HG03565 (cell line): ENCODE data around the gene FBXO31.
"Not testable (repeated sequence)": the region's sequence is repeated elsewhere in the genome, so short reads cannot be mapped to it uniquely, and the experiment has no call there.

Experiments used
- ATAC-seq: cut with Tn5 transposase; IDR thresholded peaks from one replicate; pipeline ENCODE4 v1.9.1; 2021; ENCODE audit warnings: mild to moderate bottlenecking, moderate library complexity; ENCODE audit not compliant: unreplicated experiment

Gene FBXO31

GRCh38 chr16:87365021-87365713 lies 18.4 kb downstream of the FBXO31 start:
- ATAC-seq = no peak

- no peak for ATAC-seq
These were observed 19.7 kb downstream of the FBXO31 start for GRCh38 chr16:87363771-87364455.

GRCh38 chr16:87362828-87363559 lies 20.6 kb downstream of the FBXO31 start:
- ATAC-seq = not testable (repeated sequence)

GRCh38 chr16:87361916-87362619 lies 21.5 kb downstream of the FBXO31 start:
- no peak for ATAC-seq

GRCh38 chr16:87360862-87361610 lies 22.5 kb downstream of the FBXO31 start:
- ATAC-seq = no peak

- no peak for ATAC-seq
These were observed 24.5 kb downstream of the FBXO31 start for GRCh38 chr16:87359121-87359520.

- no peak for ATAC-seq
These were observed 24.9 kb downstream of the FBXO31 start for GRCh38 chr16:87358696-87359095.

GRCh38 chr16:87358250-87358649 lies 25.3 kb downstream of the FBXO31 start:
- no peak for ATAC-seq

- no peak for ATAC-seq
These were observed 27.1 kb downstream of the FBXO31 start for GRCh38 chr16:87356491-87356853.

GRCh38 chr16:87353613-87354012 lies 30.0 kb downstream of the FBXO31 start:
- ATAC-seq = no peak

GRCh38 chr16:87352818-87353217 lies 30.8 kb downstream of the FBXO31 start:
- ATAC-seq = no peak

- ATAC-seq = no peak
These were observed 32.3 kb downstream of the FBXO31 start for GRCh38 chr16:87351320-87351698.

GRCh38 chr16:87350681-87351319 lies 32.8 kb downstream of the FBXO31 start:
- no peak for ATAC-seq

- no peak for ATAC-seq
These were observed 33.5 kb downstream of the FBXO31 start for GRCh38 chr16:87350031-87350430.

GRCh38 chr16:87348616-87349157 lies 34.9 kb downstream of the FBXO31 start:
- no peak for ATAC-seq

- no peak for ATAC-seq
These were observed 35.5 kb downstream of the FBXO31 start for GRCh38 chr16:87347932-87348615.

GRCh38 chr16:87346517-87347060 lies 37.0 kb downstream of the FBXO31 start:
- ATAC-seq = no peak

GRCh38 chr16:87345726-87346424 lies 37.7 kb downstream of the FBXO31 start:
- ATAC-seq = no peak
